Activated CD4-positive, alpha-beta T cell treated with anti-CD3 and anti-CD28 coated beads, Interleukin-2, amount 10 ng/mL, durations not matched to agents 7 days and 5 days (primary cell): ENCODE measurements around the gene SLC12A8. TPM values are rescaled to one million over a fixed set of nuclear protein-coding genes. Genes with fewer than 3 reads are reported as not detected.

Source experiments
- CTCF ChIA-PET: fragments of 350-600 bp; sonication (Branson Sonifier 250); formaldehyde crosslinking; loops from one replicate; lab custom pipeline; 2021; ENCODE audit warnings: antibody characterized with exemption; lab: Charles Lee
- POLR2A ChIA-PET: fragments of 350-600 bp; sonication (Branson Sonifier 250); formaldehyde crosslinking; loops from one replicate; lab custom pipeline; 2021; ENCODE audit warnings: antibody characterized with exemption; lab: Charles Lee
- DNase-seq: peaks from one replicate; pipeline ENCODE4 v3.0.0-alpha.2; 2020
- H3K27ac Mint-ChIP-seq: one replicate; pipeline ENCODE4 v1.8.0; 2021; ENCODE audit warnings: mild to moderate bottlenecking, moderate library complexity, mixed read lengths
- H3K27me3 Mint-ChIP-seq: one replicate; pipeline ENCODE4 v1.8.0; 2021; ENCODE audit warnings: mixed read lengths
- H3K36me3 Mint-ChIP-seq: one replicate; pipeline ENCODE4 v1.8.0; 2021; ENCODE audit warnings: low read depth, mixed read lengths
- H3K4me1 Mint-ChIP-seq: one replicate; pipeline ENCODE4 v1.8.0; 2021; ENCODE audit warnings: mixed read lengths
- H3K4me3 Mint-ChIP-seq: one replicate; pipeline ENCODE4 v1.8.0; 2021; ENCODE audit warnings: mild to moderate bottlenecking, moderate library complexity, mixed read lengths
- H3K9me3 Mint-ChIP-seq: one replicate; pipeline ENCODE4 v1.8.0; 2021; ENCODE audit warnings: mixed read lengths
- total RNA-seq, 2 experiments: library from RNA; stranded (reverse); gene quantifications; one replicate each; pipeline ENCODE4 v1.2.3, GENCODE V29; 2021

The SLC12A8 gene
- total RNA-seq, 2 experiments from 2014 or later: 0.10 to 0.37 TPM

DNA sequence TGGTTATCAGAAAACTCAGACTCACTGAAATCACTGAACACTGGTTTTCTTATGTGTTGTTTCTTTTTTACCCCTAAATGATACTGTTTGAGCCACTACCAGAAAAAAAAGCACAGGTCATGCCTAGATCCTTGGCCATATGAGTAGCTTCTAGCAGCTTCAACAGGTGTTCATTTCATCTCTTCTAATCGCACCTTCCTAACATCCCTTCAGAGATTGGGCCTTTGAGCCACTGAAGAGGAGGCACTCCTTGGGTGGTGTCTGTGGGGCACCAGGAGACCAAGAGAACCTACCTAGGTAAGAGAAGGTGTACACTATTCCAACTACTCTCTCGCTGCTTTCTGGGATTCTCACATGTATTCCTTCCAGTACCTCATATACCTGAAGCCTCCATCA is 159.2 kb downstream of the SLC12A8 start:
- POLR2A ChIA-PET: interaction anchor here (0.6 kb wide), 1 partner anchor 47 kb away, joined by 3 read pairs; no protein-coding TSS in a partner anchor
- Mint-ChIP-seq H3K4me1 (peaks cover 59% of the 10 kb centered on the region), H3K27ac (peak overlapping the region; percentile 83), H3K27me3 (peaks cover 12% of the 10 kb centered on the region), H3K9me3 (no peaks in the 10 kb centered on the region), H3K36me3 (peaks cover 26% of the 10 kb centered on the region), H3K4me3 (peak overlapping the region; percentile 90)
- CTCF ChIA-PET: interaction anchor here (0.7 to 0.8 kb wide), 2 partner anchors 87 to 288 kb away, joined by 3 read pairs; no protein-coding TSS in a partner anchor
- DNase-seq: no peak

DNA sequence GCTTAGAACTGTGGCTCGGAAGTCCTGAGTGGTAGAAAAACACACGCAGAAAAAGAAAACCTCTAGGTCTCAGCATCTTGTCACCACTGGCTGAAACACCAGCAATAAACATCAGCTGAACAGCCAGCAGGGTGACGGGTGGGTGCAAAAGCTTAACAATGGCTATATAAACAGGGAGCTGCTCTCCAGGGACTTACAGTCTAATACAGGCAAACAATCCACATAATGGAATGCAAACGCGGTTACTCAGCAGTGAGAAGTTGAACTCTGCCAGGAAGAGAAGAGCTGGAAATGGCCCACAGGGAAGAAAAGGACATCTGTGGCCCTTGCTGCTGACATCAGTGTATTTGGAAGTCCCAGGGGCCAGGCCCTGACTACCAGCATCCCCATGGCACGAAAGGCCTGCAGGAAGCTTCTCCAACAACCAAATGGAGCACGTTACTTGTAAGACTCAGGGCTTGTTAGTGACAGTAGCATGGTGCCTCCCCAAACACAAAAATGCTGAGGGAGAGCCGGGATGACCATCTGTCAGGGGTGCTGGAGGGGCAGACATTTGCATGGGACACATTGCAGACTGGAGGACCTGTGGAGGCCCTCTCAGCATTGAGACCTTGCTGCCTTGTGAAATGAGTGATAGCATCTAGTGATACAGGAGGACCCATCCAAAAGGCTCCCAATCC is 159.8 kb downstream of the SLC12A8 start:
- Mint-ChIP-seq H3K9me3 (no peaks in the 10 kb centered on the region), H3K27ac (peak overlapping the region; percentile 83)

DNA sequence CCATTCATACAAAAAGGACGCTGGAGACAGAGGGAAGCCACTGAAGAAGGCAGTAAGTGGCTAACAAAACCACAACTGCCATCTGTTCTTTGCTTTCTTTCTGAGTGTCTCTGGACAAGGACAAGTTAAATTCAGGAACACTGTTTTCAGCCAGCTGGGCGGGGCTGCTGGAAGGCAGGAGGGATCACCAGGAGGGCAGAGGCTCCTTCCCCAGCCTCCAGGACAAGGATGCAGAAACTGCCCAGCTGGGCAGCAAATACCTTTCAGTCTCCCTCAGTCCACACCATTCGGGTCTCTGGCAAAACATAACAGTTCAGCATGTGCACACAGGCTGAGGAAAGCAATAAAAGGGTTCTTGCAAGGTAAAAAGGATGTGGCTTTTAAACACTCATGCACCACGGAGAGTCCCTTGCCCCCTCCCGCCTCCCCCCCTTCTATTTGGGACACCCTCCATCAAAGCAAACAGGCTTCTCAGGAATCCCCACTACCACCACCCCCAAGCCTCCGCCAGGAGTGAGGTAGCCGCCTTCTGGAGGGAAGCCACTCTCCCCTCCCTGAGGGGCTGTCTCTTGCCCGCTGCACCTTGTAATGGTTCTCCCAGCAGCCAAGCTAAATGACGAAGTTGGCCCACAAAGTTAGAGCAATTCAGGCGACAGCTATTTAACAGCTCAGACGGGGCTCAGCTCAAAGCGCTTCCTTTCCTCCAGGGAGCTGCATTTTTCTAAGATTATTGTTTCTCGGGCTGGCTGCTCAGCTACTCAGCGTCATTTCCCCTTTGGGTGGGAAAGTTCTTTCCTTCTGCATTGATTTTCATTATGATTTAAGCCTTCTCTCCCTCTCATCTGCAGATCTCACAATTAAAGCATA is 160.6 kb downstream of the SLC12A8 start:
- H3K4me1 Mint-ChIP-seq: peaks cover 57% of the 10 kb centered on the region
- peak; percentile 69 for DNase-seq
- H3K9me3 Mint-ChIP-seq: no peaks in the 10 kb centered on the region
- H3K27ac Mint-ChIP-seq: peak overlapping the region; percentile 83
- POLR2A ChIA-PET: interaction anchor here (0.8 kb wide), 1 partner anchor 18 kb away, joined by 3 read pairs; no protein-coding TSS in a partner anchor
- peaks cover 28% of the 10 kb centered on the region for H3K36me3 Mint-ChIP-seq
- peak overlapping the region; percentile 90 for H3K4me3 Mint-ChIP-seq
- H3K27me3 Mint-ChIP-seq: peaks cover 4% of the 10 kb centered on the region
- CTCF ChIA-PET: interaction anchor here (0.6 to 0.9 kb wide), 5 partner anchors 34 to 376 kb away, joined by 3 read pairs; no protein-coding TSS in a partner anchor

More for the DNA sequence above, 159.8 kb downstream of the SLC12A8 start:
- DNase-seq: no peak
- POLR2A ChIA-PET: interaction anchor here (0.8 kb wide), 1 partner anchor 17 kb away, joined by 3 read pairs; no protein-coding TSS in a partner anchor
- CTCF ChIA-PET: interaction anchor here (0.8 to 0.9 kb wide), 4 partner anchors 34 to 375 kb away, joined by 3 read pairs; no protein-coding TSS in a partner anchor
- peaks cover 7% of the 10 kb centered on the region for H3K27me3 Mint-ChIP-seq
- peaks cover 59% of the 10 kb centered on the region for H3K4me1 Mint-ChIP-seq
- H3K4me3 Mint-ChIP-seq: peak overlapping the region; percentile 90
- peaks cover 27% of the 10 kb centered on the region for H3K36me3 Mint-ChIP-seq

GRCh38 chr3:125051205-125051604 is 161.3 kb downstream of the SLC12A8 start:
- peaks cover 50% of the 10 kb centered on the region for H3K4me1 Mint-ChIP-seq
- ChIA-PET CTCF (no interaction called here), POLR2A (no interaction called here)
- DNase-seq: no peak
- peaks cover 28% of the 10 kb centered on the region for H3K36me3 Mint-ChIP-seq
- peaks cover 1% of the 10 kb centered on the region for H3K27me3 Mint-ChIP-seq
- H3K4me3 Mint-ChIP-seq: peak overlapping the region; percentile 90
- no peaks in the 10 kb centered on the region for H3K9me3 Mint-ChIP-seq
- peak overlapping the region; percentile 83 for H3K27ac Mint-ChIP-seq

GRCh38 chr3:125050488-125051090 is 162.0 kb downstream of the SLC12A8 start:
- no peak overlapping the region for H3K27ac Mint-ChIP-seq
- no peak overlapping the region for H3K4me3 Mint-ChIP-seq
- peaks cover 49% of the 10 kb centered on the region for H3K4me1 Mint-ChIP-seq
- CTCF ChIA-PET: interaction anchor here (0.7 kb wide), 1 partner anchor 390 kb away, joined by 3 read pairs; no protein-coding TSS in a partner anchor
- H3K27me3 Mint-ChIP-seq: peaks cover 1% of the 10 kb centered on the region
- no peak for DNase-seq
- POLR2A ChIA-PET: no interaction called here
- peaks cover 28% of the 10 kb centered on the region for H3K36me3 Mint-ChIP-seq
- H3K9me3 Mint-ChIP-seq: no peaks in the 10 kb centered on the region

GRCh38 chr3:125048282-125048681 is 164.3 kb downstream of the SLC12A8 start:
- no peaks in the 10 kb centered on the region for H3K9me3 Mint-ChIP-seq
- peaks cover 1% of the 10 kb centered on the region for H3K27me3 Mint-ChIP-seq
- H3K27ac Mint-ChIP-seq: no peak overlapping the region
- ChIA-PET POLR2A (no interaction called here), CTCF (interaction anchor here (1.1 to 1.6 kb wide), 2 partner anchors 24 to 472 kb away, joined by 3 to 4 read pairs; partner anchors contain the start of gene SNX4)
- H3K36me3 Mint-ChIP-seq: peaks cover 21% of the 10 kb centered on the region
- peaks cover 35% of the 10 kb centered on the region for H3K4me1 Mint-ChIP-seq
- H3K4me3 Mint-ChIP-seq: no peak overlapping the region
- no peak for DNase-seq

GRCh38 chr3:125045965-125046364 is 166.6 kb downstream of the SLC12A8 start:
- Mint-ChIP-seq H3K27ac (no peak overlapping the region), H3K9me3 (no peaks in the 10 kb centered on the region), H3K4me1 (peaks cover 14% of the 10 kb centered on the region), H3K27me3 (peaks cover 1% of the 10 kb centered on the region), H3K4me3 (no peak overlapping the region), H3K36me3 (peaks cover 24% of the 10 kb centered on the region)
- CTCF ChIA-PET: interaction anchor here (0.7 kb wide), 1 partner anchor 398 kb away, joined by 3 read pairs; no protein-coding TSS in a partner anchor
- no peak for DNase-seq
- POLR2A ChIA-PET: no interaction called here

GRCh38 chr3:125045194-125045593 is 167.4 kb downstream of the SLC12A8 start:
- Mint-ChIP-seq H3K27ac (no peak overlapping the region), H3K4me1 (peaks cover 7% of the 10 kb centered on the region), H3K36me3 (peaks cover 22% of the 10 kb centered on the region), H3K9me3 (no peaks in the 10 kb centered on the region), H3K4me3 (no peak overlapping the region), H3K27me3 (peaks cover 1% of the 10 kb centered on the region)
- ChIA-PET POLR2A (no interaction called here), CTCF (no interaction called here)
- no peak for DNase-seq

- POLR2A ChIA-PET: no interaction called here
Observed at GRCh38 chr3:125043599-125044151, 168.9 kb downstream of the SLC12A8 start.

DNA sequence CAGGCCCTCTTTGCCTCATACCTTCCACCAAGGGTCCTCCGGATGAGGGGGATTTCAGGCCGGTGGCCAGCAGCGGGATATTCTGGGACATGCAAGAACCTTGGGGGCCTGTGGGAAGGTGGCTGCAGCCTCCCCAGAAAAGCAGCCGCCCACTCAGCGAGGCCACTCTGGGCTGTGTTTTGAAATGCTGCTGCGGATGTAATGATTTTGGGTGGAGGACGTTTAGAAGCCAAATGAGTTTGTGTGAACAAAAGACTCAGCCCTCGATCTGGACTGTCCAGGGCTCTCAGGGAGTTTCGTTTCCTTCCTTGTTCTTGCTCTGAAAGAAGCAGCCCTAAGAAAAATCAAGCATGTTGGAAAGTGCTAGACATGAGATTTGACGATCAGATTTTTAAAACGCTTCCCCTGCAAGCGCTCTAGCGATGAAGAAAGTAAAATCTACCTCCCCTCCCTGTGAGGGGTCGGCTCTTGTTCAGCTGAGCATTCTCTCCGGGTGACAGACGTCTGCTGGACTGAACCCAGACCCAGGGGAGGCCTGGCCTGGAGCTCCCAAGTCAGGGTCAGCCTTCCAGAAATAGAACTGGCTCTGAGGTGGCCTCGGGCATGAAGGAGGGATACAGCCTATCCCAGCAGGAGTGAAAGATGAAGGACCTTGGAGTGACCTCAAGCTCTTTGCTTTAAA is 169.7 kb downstream of the SLC12A8 start:
- peaks cover 11% of the 10 kb centered on the region for H3K9me3 Mint-ChIP-seq
- peaks cover 4% of the 10 kb centered on the region for H3K4me1 Mint-ChIP-seq
- ChIA-PET POLR2A (no interaction called here), CTCF (interaction anchor here (0.6 to 1.1 kb wide), 2 partner anchors 24 to 118 kb away, joined by 3 read pairs; no protein-coding TSS in a partner anchor)
- H3K27me3 Mint-ChIP-seq: no peaks in the 10 kb centered on the region
- H3K27ac Mint-ChIP-seq: no peak overlapping the region
- no peak overlapping the region for H3K4me3 Mint-ChIP-seq
- H3K36me3 Mint-ChIP-seq: peaks cover 25% of the 10 kb centered on the region
- DNase-seq: no peak

More at GRCh38 chr3:125043599-125044151, 168.9 kb downstream of the SLC12A8 start:
- CTCF ChIA-PET: interaction anchor here (0.8 to 1.1 kb wide), 2 partner anchors 25 to 41 kb away, joined by 3 read pairs; no protein-coding TSS in a partner anchor
- no peak for DNase-seq
- Mint-ChIP-seq H3K27ac (no peak overlapping the region), H3K27me3 (no peaks in the 10 kb centered on the region), H3K36me3 (peaks cover 25% of the 10 kb centered on the region), H3K4me3 (no peak overlapping the region), H3K9me3 (peaks cover 5% of the 10 kb centered on the region), H3K4me1 (peaks cover 6% of the 10 kb centered on the region)
